ENCODE results near the gene CCDC57. TPM values are rescaled to one million over a fixed set of nuclear protein-coding genes. Genes with fewer than 3 reads are reported as not detected.

Gene CCDC57
- total RNA-seq, 4 donors from 2014 or later = 23.5 to 87.5 (median 48.3) TPM

DNA sequence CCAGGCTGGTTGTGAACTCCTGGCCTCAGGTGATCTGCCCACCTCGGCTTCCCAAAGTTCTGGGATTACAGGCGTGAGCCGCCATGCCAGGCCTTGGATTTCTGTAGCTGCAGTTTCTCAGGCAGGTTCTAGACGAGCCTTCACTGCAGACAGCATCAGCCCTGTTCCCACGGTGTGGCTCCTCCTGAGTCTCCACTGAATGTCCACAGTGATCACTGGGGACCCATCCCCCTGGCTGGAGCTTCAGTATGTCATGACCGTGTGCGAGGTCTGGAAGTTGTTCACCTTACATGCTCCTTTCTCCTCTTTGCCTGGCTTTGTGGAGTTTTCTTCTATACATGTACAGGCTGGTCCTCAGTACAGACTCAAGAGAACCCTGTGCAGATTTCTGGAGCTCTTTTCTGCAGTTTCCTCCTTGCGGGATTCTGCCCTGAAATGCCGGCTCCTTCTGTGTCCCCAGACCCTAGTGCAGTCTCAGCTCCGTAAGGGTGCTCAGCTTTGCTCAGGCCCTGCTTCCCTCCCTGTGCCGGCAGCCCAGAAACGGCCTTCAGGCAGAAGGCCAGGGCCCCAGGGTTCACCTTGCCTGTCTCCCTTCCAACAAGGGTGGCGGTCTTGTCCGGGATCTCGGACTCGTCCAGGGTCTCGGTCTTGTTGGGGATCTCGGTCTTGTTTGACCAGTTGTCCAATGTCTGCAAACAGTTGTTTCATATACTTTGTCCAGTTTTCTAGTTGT, 100.3 kb downstream of the CCDC57 start:
- no peak for TF ChIP-seq EP300 (IDR thresholded peaks at IDR 0.05; ENCODE audit: low read depth)
- TF ChIP-seq, protein P1, sequence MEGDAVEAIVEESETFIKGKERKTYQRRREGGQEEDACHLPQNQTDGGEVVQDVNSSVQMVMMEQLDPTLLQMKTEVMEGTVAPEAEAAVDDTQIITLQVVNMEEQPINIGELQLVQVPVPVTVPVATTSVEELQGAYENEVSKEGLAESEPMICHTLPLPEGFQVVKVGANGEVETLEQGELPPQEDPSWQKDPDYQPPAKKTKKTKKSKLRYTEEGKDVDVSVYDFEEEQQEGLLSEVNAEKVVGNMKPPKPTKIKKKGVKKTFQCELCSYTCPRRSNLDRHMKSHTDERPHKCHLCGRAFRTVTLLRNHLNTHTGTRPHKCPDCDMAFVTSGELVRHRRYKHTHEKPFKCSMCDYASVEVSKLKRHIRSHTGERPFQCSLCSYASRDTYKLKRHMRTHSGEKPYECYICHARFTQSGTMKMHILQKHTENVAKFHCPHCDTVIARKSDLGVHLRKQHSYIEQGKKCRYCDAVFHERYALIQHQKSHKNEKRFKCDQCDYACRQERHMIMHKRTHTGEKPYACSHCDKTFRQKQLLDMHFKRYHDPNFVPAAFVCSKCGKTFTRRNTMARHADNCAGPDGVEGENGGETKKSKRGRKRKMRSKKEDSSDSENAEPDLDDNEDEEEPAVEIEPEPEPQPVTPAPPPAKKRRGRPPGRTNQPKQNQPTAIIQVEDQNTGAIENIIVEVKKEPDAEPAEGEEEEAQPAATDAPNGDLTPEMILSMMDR (IDR thresholded peaks at IDR 0.05) = no peak
- no peak for TF ChIP-seq POLR2AphosphoS5 (IDR thresholded peaks at IDR 0.05)
- no peak for TF ChIP-seq POLR2A (IDR thresholded peaks at IDR 0.05)
- Histone ChIP-seq H3K4me1 (peaks cover 0 to 2% (median 0%) of the 10 kb centered on the region in 4 donors), H3K27ac (no peak overlapping the region), H3K36me3 (no peaks in the 10 kb centered on the region), H3K4me3 (no peak overlapping the region), H3K27me3 (no peaks in the 10 kb centered on the region), H3K9me3 (no peaks in the 10 kb centered on the region)
- no peak for DNase-seq
- WGBS, 2 donors (ENCODE audit: low coverage in 1 of 2) = 93 to 97% methylated on average over 7 to 18 of the region's 18 CpGs
- intact Hi-C loops (cut with DNase I; ENCODE audit: low total_unique reads) = no loop called here
- in situ Hi-C loops (cut with MboI; ENCODE audit: low pct_ligation_motif_present in 1 of 4, low pct_unique_long_range_greater_than_20kb in 1 of 4, low sequenced_read_pairs in 3 of 4) = no loop called here

DNA sequence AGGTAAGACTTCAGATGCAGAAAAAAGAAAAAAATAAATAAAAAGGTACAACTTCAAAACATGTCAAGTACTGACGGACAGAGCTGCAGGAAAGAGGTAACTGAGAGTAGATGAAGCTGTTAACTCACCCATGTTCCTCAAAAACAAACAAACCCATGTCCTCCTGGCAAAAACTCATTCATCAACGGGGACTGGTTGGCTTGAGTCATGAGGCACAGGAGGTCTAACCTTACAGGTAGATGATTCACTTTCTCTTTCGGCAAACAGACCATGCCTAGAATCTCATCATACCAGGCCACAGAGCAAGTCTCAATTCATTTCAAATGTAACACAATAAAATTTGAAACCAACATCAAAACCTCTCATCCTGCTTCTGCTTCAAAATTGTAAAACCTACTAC, 102.3 kb downstream of the CCDC57 start:
- in situ Hi-C loops (cut with MboI; ENCODE audit: low pct_ligation_motif_present in 1 of 4, low pct_unique_long_range_greater_than_20kb in 1 of 4, low sequenced_read_pairs in 3 of 4) = no loop called here
- Histone ChIP-seq H3K9me3 (no peaks in the 10 kb centered on the region), H3K27me3 (no peaks in the 10 kb centered on the region), H3K4me1 (peaks cover 9 to 22% (median 17%) of the 10 kb centered on the region in 4 donors), H3K27ac (no peak overlapping the region), H3K36me3 (no peaks in the 10 kb centered on the region), H3K4me3 (no peak overlapping the region)
- 58 to 74% methylated on average over 3 of the region's 3 CpGs for whole genome bisulfite sequencing, 2 donors (ENCODE audit: low coverage in 1 of 2)
- no peak for DNase-seq
- TF ChIP-seq EP300 (IDR thresholded peaks at IDR 0.05; ENCODE audit: low read depth) (no peak), POLR2A (IDR thresholded peaks at IDR 0.05) (no peak), POLR2AphosphoS5 (IDR thresholded peaks at IDR 0.05) (no peak)
- TF ChIP-seq, protein P1 (IDR thresholded peaks at IDR 0.05) = no peak
- intact Hi-C loops (cut with DNase I; ENCODE audit: low total_unique reads) = no loop called here

DNA sequence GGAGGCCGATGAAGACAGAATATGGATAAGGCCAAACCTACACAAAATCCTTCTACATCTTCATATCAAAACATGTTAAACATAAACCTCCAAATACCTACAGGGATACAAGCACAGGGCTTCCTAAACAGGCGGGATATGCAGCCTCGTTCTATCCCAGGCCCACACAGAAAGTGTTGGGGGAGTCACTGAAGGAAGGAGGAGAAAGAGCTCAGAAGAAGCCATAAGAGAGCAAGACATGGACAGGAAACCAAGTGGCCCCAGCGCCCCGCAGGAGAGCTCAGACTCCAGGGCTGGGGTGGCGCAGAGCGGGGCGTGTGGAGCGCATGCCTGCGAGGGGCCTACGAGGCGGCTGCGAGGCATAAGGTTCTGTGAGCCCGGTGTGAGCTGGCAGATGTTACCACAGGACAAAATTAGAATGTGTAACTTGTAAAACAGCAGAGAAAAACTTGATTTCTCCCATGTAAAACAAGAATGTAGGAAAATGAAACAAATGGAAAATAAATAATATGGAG, 103.6 kb downstream of the CCDC57 start:
- WGBS, 2 donors (ENCODE audit: low coverage in 1 of 2) = 91 to 98% methylated on average over 11 to 14 of the region's 14 CpGs
- H3K36me3 ChIP-seq = no peaks in the 10 kb centered on the region
- in situ Hi-C loops (cut with MboI; ENCODE audit: low pct_ligation_motif_present in 1 of 4, low pct_unique_long_range_greater_than_20kb in 1 of 4, low sequenced_read_pairs in 3 of 4) (no loop called here), intact Hi-C loops (cut with DNase I; ENCODE audit: low total_unique reads) (no loop called here)
- no peak overlapping the region for H3K4me3 ChIP-seq
- no peaks in the 10 kb centered on the region for H3K9me3 ChIP-seq
- H3K27me3 ChIP-seq = no peaks in the 10 kb centered on the region
- no peak for DNase-seq
- TF ChIP-seq POLR2AphosphoS5 (IDR thresholded peaks at IDR 0.05) (no peak), POLR2A (IDR thresholded peaks at IDR 0.05) (no peak), EP300 (IDR thresholded peaks at IDR 0.05; ENCODE audit: low read depth) (no peak)
- TF ChIP-seq, protein P1 (IDR thresholded peaks at IDR 0.05) = no peak
- H3K4me1 ChIP-seq = peaks cover 12 to 32% (median 21%) of the 10 kb centered on the region in 4 donors
- no peak overlapping the region for H3K27ac ChIP-seq

DNA sequence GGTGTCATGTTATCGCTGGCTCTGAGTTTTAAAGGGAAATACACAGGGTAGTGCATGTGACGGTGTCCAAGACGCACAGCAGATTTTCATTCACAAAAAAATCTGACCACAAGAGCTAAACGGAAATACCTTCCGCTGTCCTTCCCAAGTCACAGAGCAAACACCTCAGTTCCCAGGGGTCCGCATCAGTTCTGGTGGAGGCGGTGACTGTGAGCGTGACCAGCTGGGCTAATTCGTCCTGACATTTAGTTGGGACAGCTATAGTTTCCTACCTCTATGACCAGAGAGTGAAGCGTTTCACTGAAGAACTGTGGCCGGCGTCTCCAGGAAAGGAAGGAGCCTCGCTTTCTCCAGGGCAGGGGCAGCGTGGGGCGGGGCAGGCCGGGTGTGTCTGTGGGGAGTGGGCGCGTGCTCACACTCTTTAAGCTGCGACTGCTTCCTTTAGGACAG, 104.1 kb downstream of the CCDC57 start:
- Histone ChIP-seq H3K27me3 (no peaks in the 10 kb centered on the region), H3K36me3 (no peaks in the 10 kb centered on the region), H3K4me3 (no peak overlapping the region), H3K27ac (no peak overlapping the region), H3K9me3 (no peaks in the 10 kb centered on the region), H3K4me1 (peaks cover 13 to 37% (median 25%) of the 10 kb centered on the region in 4 donors)
- 85 to 87% methylated on average over 3 to 19 of the region's 19 CpGs for WGBS, 2 donors (ENCODE audit: low coverage in 1 of 2)
- DNase-seq = no peak
- TF ChIP-seq EP300 (IDR thresholded peaks at IDR 0.05; ENCODE audit: low read depth) (no peak), POLR2A (IDR thresholded peaks at IDR 0.05) (no peak)
- TF ChIP-seq, protein P1 (IDR thresholded peaks at IDR 0.05) = no peak
- intact Hi-C loops (cut with DNase I; ENCODE audit: low total_unique reads) (no loop called here), in situ Hi-C loops (cut with MboI; ENCODE audit: low pct_ligation_motif_present in 1 of 4, low pct_unique_long_range_greater_than_20kb in 1 of 4, low sequenced_read_pairs in 3 of 4) (no loop called here)

Measured in transverse colon (tissue), 4 donors.